Activated CD8-positive, alpha-beta memory T cell treated with anti-CD3 and anti-CD28 coated beads, Interleukin-2, amount 10 ng/mL, durations not matched to agents 7 days and 5 days (primary cell): ENCODE results near the gene CANT1. TPM values are rescaled to one million over a fixed set of nuclear protein-coding genes. Genes with fewer than 3 reads are reported as not detected.

Experiments
- ATAC-seq: fragments of 150-1000 bp; cut with Tn5 transposase; one replicate; pipeline ENCODE4 v1.10.0; 2021; ENCODE audit warnings: moderate library complexity
- CTCF ChIA-PET: fragments of 350-600 bp; sonication (Branson Sonifier 250); formaldehyde crosslinking; loops from one replicate; lab custom pipeline; 2021; ENCODE audit warnings: antibody characterized with exemption; lab: Charles Lee
- DNase-seq: peaks from one replicate; pipeline ENCODE4 v3.0.0-alpha.2; 2020
- H3K27ac Mint-ChIP-seq: one replicate; pipeline ENCODE4 v1.8.0; 2021; ENCODE audit warnings: mild to moderate bottlenecking, mixed read lengths
- H3K27me3 Mint-ChIP-seq: one replicate; pipeline ENCODE4 v1.8.0; 2021; ENCODE audit warnings: mixed read lengths
- H3K36me3 Mint-ChIP-seq: one replicate; pipeline ENCODE4 v1.8.0; 2021; ENCODE audit warnings: mild to moderate bottlenecking, mixed read lengths
- H3K4me1 Mint-ChIP-seq: one replicate; pipeline ENCODE4 v1.8.0; 2021; ENCODE audit warnings: mixed read lengths
- H3K4me3 Mint-ChIP-seq: one replicate; pipeline ENCODE4 v1.8.0; 2021; ENCODE audit warnings: mild to moderate bottlenecking, moderate library complexity, mixed read lengths
- H3K9me3 Mint-ChIP-seq: one replicate; pipeline ENCODE4 v1.8.0; 2022; ENCODE audit warnings: low read depth, mixed read lengths
- total RNA-seq, 2 experiments: library from RNA; stranded (reverse); gene quantifications; one replicate each; pipeline ENCODE4 v1.2.3, GENCODE V29; 2021

CANT1 gene
- total RNA-seq, 2 experiments from 2014 or later: 67.2 to 78.3 TPM

DNA sequence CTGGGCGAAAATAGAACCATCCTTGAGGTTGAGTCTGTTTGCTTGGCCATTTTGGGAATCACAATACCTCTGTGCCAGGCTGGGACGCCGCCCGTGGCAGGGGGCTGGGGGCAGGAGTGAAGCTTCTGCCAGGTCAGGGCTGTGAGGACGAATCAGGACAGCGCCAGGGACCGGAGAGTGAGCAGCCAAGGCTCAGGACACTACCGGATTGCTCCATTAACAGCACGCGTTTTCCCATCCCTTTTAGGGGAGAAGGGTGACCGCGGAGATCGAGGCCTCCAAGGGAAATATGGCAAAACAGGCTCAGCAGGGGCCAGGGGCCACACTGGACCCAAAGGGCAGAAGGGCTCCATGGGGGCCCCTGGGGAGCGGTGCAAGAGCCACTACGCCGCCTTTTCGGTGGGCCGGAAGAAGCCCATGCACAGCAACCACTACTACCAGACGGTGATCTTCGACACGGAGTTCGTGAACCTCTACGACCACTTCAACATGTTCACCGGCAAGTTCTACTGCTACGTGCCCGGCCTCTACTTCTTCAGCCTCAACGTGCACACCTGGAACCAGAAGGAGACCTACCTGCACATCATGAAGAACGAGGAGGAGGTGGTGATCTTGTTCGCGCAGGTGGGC is 37.8 kb upstream of the CANT1 start:
- peaks cover 5% of the 10 kb centered on the region for H3K27me3 Mint-ChIP-seq
- H3K9me3 Mint-ChIP-seq: peaks cover 3% of the 10 kb centered on the region
- no peaks in the 10 kb centered on the region for H3K4me1 Mint-ChIP-seq
- CTCF ChIA-PET: interaction anchor here (2.4 to 3.7 kb wide), 2 partner anchors 12 to 38 kb away, joined by 6 to 27 read pairs; no protein-coding TSS in a partner anchor
- H3K27ac Mint-ChIP-seq: no peak overlapping the region
- no peak overlapping the region for H3K4me3 Mint-ChIP-seq
- no peaks in the 10 kb centered on the region for H3K36me3 Mint-ChIP-seq
- ATAC-seq: no peak
- DNase-seq: no peak

DNA sequence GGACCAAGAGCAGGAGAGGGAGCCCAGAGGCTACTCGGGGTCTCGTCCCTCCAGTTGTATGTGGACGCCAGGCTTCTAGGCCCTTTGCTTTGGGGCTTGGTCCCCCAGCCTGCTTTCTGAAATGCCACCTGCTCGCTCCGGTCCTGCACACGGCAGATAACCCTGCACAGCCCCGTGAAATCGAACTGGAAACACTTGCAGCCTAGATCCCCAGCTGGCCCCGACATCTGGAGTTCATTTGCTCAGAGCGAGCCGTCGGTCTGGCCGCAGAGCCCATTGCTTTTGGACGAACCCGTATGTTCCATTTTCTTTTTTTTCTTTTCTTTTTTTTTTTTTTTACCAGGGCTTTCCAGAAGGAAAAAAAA is 37.3 kb upstream of the CANT1 start:
- no peaks in the 10 kb centered on the region for H3K36me3 Mint-ChIP-seq
- no peak for DNase-seq
- no peaks in the 10 kb centered on the region for H3K4me1 Mint-ChIP-seq
- ATAC-seq: no peak
- no peak overlapping the region for H3K4me3 Mint-ChIP-seq
- peaks cover 5% of the 10 kb centered on the region for H3K27me3 Mint-ChIP-seq
- CTCF ChIA-PET: interaction anchor here (3.7 kb wide), 1 partner anchor 38 kb away, joined by 27 read pairs; no protein-coding TSS in a partner anchor
- no peak overlapping the region for H3K27ac Mint-ChIP-seq
- peaks cover 3% of the 10 kb centered on the region for H3K9me3 Mint-ChIP-seq

DNA sequence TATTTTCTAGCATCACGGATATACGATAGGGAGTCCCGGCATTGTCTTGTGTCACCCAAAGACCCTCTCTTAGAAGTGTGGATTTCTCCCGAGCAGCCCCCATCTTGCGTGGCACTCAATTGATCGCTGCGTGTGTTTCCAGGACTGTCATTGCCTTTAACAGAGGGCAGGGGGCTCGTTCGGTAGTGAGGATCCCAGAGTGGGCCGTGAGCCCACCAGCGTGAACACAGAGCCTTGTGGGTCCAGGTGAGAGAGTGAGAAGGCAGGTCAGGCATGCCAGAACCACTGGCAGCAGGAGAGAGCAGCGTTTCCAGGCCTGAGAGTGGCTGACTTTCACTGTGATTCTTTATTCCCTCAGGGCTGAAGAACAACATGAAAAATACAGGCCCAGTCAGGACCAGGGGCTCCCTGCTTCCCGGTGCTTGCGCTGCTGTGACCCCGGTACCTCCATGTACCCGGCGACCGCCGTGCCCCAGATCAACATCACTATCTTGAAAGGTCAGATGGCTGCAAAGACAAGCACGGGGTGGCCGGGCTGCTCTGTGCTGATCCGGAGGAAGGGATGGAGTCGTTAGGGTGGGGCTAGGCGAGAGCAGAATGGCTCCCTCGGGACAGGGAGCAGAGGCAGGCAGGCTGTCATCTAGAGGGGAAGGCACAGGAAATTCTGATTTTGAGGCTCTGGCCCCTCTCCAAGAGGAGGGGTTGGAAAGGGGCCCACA is 36.8 kb upstream of the CANT1 start:
- no peak overlapping the region for H3K27ac Mint-ChIP-seq
- no peak overlapping the region for H3K4me3 Mint-ChIP-seq
- CTCF ChIA-PET: interaction anchor here (0.9 to 3.7 kb wide), 20 partner anchors 8 to 661 kb away, joined by 3 to 28 read pairs (median 4); partner anchors contain the start of gene ENGASE
- DNase-seq (no peak), ATAC-seq (no peak)
- H3K4me1 Mint-ChIP-seq: no peaks in the 10 kb centered on the region
- no peaks in the 10 kb centered on the region for H3K36me3 Mint-ChIP-seq
- H3K9me3 Mint-ChIP-seq: peaks cover 3% of the 10 kb centered on the region
- H3K27me3 Mint-ChIP-seq: peaks cover 3% of the 10 kb centered on the region

DNA sequence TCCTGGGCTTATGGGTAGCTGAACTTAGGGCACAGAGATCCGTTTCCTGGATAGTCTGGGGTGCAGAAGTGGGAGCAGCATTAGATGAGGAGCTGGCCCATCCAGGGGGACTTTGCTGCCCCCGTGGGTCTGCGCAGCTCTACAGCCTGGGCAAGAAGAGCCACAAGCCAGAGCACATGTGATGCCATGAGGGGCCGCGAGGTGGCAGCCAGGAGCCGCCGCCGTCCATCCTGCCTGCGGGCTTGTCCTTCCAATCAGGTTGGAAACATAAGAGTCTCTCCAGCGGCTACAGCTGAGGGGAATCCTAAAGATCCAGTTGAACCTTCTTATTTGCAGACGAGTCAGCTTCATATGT is 36.3 kb upstream of the CANT1 start:
- Mint-ChIP-seq H3K27me3 (no peaks in the 10 kb centered on the region), H3K36me3 (no peaks in the 10 kb centered on the region), H3K4me1 (no peaks in the 10 kb centered on the region), H3K9me3 (peaks cover 3% of the 10 kb centered on the region), H3K27ac (no peak overlapping the region), H3K4me3 (no peak overlapping the region)
- CTCF ChIA-PET: interaction anchor here (0.8 to 3.7 kb wide), 22 partner anchors 8 to 662 kb away, joined by 3 to 28 read pairs (median 4); partner anchors contain the start of gene ENGASE
- ATAC-seq: peak; percentile 80
- DNase-seq: peak; percentile 71

DNA sequence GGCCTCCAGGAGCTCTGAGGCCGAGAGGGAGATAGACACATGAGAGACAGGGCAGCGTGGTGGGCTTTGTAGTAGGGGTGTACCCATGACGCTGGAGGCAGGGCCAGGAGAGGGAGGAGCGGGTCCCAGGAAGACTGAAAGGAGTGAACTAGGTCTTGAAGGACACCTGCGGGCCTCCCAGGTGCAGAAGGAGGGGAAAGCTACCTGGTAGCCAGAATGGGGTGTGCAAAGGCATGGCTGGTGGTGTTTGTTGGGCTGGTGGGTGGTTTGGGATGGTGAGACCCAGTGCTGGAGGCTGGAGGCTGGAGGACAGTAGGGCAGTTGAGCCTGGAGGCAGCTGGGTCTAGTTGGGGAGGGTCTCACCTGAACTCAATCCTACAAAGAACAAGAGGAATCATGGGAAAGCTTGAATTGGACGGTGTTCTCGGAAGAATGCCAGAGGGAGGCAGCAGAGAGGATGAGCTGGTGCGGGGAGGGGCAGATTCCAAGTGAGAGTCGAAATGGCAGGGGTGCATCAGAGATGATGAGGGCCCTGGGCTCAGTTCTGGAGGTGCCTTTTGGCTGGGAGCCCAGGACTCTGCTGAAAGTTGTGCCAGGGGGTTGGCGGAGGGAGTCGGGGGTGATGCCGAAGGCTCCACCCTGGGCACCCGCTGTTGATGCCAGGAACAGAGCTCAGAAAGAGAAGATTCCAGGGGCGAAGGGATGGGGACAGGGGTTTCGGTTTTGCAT is 35.6 kb upstream of the CANT1 start:
- no peak overlapping the region for H3K27ac Mint-ChIP-seq
- H3K4me3 Mint-ChIP-seq: no peak overlapping the region
- no peaks in the 10 kb centered on the region for H3K36me3 Mint-ChIP-seq
- ATAC-seq (no peak), DNase-seq (no peak)
- peaks cover 3% of the 10 kb centered on the region for H3K9me3 Mint-ChIP-seq
- CTCF ChIA-PET: interaction anchor here (0.8 to 3.7 kb wide), 23 partner anchors 9 to 662 kb away, joined by 3 to 28 read pairs (median 4); partner anchors contain the start of gene ENGASE
- H3K4me1 Mint-ChIP-seq: no peaks in the 10 kb centered on the region
- no peaks in the 10 kb centered on the region for H3K27me3 Mint-ChIP-seq

DNA sequence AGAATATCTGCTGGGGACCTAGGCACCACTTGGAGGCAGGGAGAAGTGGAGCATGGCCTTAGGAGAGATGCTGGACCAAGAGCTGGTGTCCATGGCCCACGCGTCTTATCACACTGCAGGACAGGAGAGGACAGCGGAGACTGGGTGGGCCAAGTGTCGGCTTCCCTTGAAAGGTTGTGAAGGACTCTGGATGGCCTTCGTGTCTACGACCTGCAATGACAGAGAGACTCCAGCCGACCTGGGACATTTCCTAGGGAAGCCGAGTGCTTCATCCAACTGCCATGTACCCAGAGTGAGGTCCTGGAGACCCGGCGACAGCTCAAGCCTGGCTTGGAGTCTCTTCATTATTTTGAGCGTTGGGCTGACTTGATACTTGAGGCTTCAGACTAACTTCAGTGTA is 34.9 kb upstream of the CANT1 start:
- CTCF ChIA-PET: interaction anchor here (0.6 to 3.7 kb wide), 5 partner anchors 9 to 664 kb away, joined by 3 to 28 read pairs (median 13); no protein-coding TSS in a partner anchor
- no peaks in the 10 kb centered on the region for H3K27me3 Mint-ChIP-seq

DNA sequence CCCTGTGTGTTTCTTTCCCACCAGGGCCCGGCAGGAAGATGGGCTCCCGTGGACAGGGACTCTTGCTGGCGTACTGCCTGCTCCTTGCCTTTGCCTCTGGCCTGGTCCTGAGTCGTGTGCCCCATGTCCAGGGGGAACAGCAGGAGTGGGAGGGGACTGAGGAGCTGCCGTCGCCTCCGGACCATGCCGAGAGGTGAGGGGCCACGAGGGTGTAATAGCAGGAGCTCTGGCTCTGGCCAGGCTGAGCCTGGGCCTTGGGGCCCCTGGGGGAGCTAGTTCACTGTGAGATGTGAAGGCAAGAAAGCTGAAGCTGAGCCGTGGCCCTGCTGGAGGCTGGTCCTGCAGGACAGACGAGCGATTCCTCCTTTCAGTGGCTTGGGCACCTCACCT is 34.4 kb upstream of the CANT1 start:
- DNase-seq: no peak
- no peaks in the 10 kb centered on the region for H3K27me3 Mint-ChIP-seq
- H3K9me3 Mint-ChIP-seq: peaks cover 3% of the 10 kb centered on the region
- no peaks in the 10 kb centered on the region for H3K4me1 Mint-ChIP-seq
- H3K27ac Mint-ChIP-seq: no peak overlapping the region
- no peaks in the 10 kb centered on the region for H3K36me3 Mint-ChIP-seq
- H3K4me3 Mint-ChIP-seq: no peak overlapping the region
- CTCF ChIA-PET: interaction anchor here (0.6 to 3.7 kb wide), 5 partner anchors 21 to 665 kb away, joined by 3 to 28 read pairs (median 3); no protein-coding TSS in a partner anchor
- no peak for ATAC-seq

More for the DNA sequence above, 34.9 kb upstream of the CANT1 start:
- no peak for ATAC-seq
- H3K27ac Mint-ChIP-seq: no peak overlapping the region
- H3K4me1 Mint-ChIP-seq: no peaks in the 10 kb centered on the region
- no peak for DNase-seq
- H3K9me3 Mint-ChIP-seq: peaks cover 3% of the 10 kb centered on the region
- H3K4me3 Mint-ChIP-seq: no peak overlapping the region
- no peaks in the 10 kb centered on the region for H3K36me3 Mint-ChIP-seq

DNA sequence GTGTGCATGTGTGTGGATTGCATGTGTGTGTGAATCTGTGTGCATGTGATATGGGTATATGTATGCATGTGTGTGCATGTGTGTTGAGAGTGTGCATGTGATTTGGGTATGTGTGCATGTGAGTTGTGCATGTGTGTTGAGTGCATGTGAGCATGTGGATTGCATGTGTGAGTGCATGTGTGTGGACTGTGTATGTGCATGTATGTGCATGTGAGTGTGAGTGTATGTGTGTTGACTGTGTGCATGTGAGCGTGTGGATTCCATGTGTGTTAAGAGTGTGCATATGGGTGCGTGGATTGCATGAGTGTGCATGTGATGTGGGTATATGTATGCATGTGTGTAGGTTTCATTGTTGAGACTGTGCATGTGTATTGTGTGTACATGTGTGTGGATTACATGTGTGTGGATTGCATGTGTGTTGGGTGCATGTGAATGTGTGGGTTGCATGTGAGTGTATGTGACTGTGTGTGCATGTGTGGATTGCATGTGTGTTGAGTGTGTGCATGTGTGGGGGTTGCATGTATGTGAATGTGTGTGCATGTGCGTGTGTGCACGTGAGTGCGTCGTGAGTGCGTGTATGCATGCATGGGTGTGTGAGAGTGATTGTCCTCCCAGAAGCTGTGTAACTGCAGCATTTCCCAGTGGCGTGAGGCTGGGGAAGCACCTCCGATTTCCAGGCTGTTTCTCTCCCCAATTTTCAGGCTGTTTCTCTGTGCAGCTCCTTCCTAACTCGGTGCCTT is 33.8 kb upstream of the CANT1 start:
- H3K4me1 Mint-ChIP-seq: no peaks in the 10 kb centered on the region
- H3K4me3 Mint-ChIP-seq: no peak overlapping the region
- no peaks in the 10 kb centered on the region for H3K27me3 Mint-ChIP-seq
- no peak for ATAC-seq
- H3K27ac Mint-ChIP-seq: no peak overlapping the region
- H3K9me3 Mint-ChIP-seq: peaks cover 3% of the 10 kb centered on the region
- CTCF ChIA-PET: interaction anchor here (1.0 to 3.7 kb wide), 3 partner anchors 42 to 358 kb away, joined by 3 to 28 read pairs (median 27); no protein-coding TSS in a partner anchor
- no peak for DNase-seq
- no peaks in the 10 kb centered on the region for H3K36me3 Mint-ChIP-seq

DNA sequence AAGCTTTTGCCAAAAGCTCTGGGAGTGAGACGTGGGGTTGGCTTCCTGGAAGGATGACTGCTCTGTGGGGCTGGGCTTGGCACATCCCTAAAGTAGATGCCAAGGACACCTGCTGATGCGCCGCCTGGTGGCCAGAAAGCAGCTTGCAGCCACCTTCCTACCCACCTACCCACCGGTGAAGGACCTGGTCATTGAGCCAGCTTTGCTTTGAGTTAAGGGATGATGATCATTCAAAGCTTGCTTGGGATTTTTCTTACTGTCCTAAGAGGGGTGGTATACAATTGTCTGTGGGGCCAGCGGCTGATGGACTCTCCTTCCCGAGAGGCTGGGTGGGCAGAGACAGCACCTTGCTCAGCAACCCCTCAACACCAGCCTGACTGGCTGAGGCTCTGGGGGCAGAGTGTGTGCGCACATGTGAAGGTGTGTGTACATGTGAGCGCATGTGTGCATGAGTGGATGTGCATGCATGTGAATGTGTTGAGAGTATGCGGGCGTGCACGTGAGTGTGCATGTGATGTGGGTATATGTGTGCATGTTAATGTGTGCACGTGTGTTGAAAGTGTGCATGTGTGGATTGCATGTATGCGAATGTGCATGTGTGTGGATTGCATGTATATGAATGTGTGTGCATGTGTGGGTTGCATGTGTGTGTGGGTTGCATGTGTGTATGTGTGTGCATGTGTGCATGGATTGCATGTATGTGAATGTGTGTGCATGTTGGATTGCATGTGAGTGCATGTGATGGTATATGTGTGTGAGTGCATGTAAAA is 33.0 kb upstream of the CANT1 start:
- CTCF ChIA-PET: interaction anchor here (0.6 to 3.1 kb wide), 15 partner anchors 9 to 350 kb away, joined by 3 to 10 read pairs (median 3); partner anchors contain the start of gene CANT1
- no peaks in the 10 kb centered on the region for H3K4me1 Mint-ChIP-seq
- no peak overlapping the region for H3K4me3 Mint-ChIP-seq
- H3K36me3 Mint-ChIP-seq: no peaks in the 10 kb centered on the region
- no peaks in the 10 kb centered on the region for H3K27me3 Mint-ChIP-seq
- DNase-seq (peak; percentile 71), ATAC-seq (peak; percentile 57)
- peaks cover 3% of the 10 kb centered on the region for H3K9me3 Mint-ChIP-seq
- H3K27ac Mint-ChIP-seq: no peak overlapping the region

DNA sequence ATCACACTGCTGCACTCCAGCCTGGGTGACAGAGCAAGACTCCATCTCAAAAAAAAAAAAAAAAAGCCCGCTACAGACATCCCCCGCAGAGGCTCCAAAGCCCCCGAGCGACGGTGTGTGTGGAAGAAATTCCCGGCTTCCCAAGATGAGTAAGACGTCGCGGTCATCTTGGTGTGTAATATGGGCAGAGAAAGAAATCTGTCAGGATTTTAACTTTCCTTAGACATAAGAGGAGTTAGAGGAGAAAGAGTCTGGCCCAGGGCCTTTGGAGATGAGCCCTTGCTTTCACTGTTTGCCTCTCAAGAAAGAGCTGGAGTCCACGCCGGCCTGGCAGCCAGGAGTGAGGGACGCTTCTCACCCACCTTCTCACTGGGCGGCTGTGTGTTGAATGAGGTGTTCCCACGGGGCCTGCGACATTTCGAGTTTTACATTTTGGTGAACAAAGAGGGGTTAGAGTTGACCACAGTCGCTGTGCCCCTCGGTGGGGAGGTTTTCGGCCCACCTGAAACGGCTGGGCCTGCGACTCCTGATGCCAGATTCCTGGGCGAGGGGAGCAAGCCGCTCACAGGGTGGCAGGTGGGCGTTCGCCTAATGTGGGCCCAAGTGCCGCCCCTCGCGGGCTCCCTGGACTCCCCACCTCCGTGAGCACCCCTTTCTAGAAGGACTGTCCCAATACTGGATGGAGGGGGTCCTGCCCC is 32.3 kb upstream of the CANT1 start:
- no peak overlapping the region for H3K4me3 Mint-ChIP-seq
- DNase-seq: no peak
- H3K27ac Mint-ChIP-seq: no peak overlapping the region
- CTCF ChIA-PET: interaction anchor here (0.8 to 3.1 kb wide), 12 partner anchors 10 to 350 kb away, joined by 3 to 10 read pairs (median 3); no protein-coding TSS in a partner anchor
- peaks cover 3% of the 10 kb centered on the region for H3K9me3 Mint-ChIP-seq
- no peak for ATAC-seq
- no peaks in the 10 kb centered on the region for H3K36me3 Mint-ChIP-seq
- H3K4me1 Mint-ChIP-seq: no peaks in the 10 kb centered on the region
- H3K27me3 Mint-ChIP-seq: no peaks in the 10 kb centered on the region

DNA sequence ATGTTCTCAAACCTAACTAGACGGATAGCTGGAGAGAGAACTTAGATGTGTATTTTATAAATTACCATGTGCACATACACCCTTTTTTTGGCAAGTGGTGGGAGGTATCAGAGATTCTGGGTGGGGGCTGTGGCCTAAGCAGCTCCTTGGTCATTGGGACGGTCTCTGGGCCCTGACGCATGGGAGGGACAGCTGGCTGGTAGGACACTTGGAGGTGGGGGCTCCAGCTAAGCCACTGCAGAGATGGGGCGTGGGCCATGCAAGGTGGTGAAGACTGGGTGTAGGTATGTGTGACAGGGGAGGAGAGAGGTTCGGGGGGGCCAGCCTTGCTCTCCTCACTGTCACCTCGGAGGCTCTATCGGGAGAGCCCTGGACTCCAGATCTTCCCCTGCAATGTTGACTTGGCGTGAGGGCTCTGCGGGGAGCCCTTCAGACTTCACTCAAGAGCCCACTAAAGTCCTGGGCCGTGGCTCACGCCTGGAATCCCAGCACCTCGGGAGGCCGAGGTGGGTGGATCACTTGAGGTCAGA is 31.5 kb upstream of the CANT1 start:
- ATAC-seq: no peak
- no peaks in the 10 kb centered on the region for H3K36me3 Mint-ChIP-seq
- no peaks in the 10 kb centered on the region for H3K4me1 Mint-ChIP-seq
- H3K27ac Mint-ChIP-seq: no peak overlapping the region
- H3K9me3 Mint-ChIP-seq: peaks cover 3% of the 10 kb centered on the region
- H3K27me3 Mint-ChIP-seq: no peaks in the 10 kb centered on the region
- no peak for DNase-seq
- CTCF ChIA-PET: interaction anchor here (0.7 to 3.1 kb wide), 5 partner anchors 13 to 55 kb away, joined by 3 to 10 read pairs (median 3); no protein-coding TSS in a partner anchor
- no peak overlapping the region for H3K4me3 Mint-ChIP-seq
